ENCODE measurements around the gene BLVRB. TPM values are rescaled to one million over a fixed set of nuclear protein-coding genes. Genes with fewer than 3 reads are reported as not detected.

The BLVRB gene
- total and polyA plus RNA-seq, 9 of the 15 experiments (the other 6 are each of a cell fraction or from before 2014, with no cell fraction given) = 81.1 to 749 (median 331) TPM

GRCh38 chr19:40466219-40466984, 857 bp upstream of the BLVRB start (continued):
- TF ChIP-seq, protein P1, sequence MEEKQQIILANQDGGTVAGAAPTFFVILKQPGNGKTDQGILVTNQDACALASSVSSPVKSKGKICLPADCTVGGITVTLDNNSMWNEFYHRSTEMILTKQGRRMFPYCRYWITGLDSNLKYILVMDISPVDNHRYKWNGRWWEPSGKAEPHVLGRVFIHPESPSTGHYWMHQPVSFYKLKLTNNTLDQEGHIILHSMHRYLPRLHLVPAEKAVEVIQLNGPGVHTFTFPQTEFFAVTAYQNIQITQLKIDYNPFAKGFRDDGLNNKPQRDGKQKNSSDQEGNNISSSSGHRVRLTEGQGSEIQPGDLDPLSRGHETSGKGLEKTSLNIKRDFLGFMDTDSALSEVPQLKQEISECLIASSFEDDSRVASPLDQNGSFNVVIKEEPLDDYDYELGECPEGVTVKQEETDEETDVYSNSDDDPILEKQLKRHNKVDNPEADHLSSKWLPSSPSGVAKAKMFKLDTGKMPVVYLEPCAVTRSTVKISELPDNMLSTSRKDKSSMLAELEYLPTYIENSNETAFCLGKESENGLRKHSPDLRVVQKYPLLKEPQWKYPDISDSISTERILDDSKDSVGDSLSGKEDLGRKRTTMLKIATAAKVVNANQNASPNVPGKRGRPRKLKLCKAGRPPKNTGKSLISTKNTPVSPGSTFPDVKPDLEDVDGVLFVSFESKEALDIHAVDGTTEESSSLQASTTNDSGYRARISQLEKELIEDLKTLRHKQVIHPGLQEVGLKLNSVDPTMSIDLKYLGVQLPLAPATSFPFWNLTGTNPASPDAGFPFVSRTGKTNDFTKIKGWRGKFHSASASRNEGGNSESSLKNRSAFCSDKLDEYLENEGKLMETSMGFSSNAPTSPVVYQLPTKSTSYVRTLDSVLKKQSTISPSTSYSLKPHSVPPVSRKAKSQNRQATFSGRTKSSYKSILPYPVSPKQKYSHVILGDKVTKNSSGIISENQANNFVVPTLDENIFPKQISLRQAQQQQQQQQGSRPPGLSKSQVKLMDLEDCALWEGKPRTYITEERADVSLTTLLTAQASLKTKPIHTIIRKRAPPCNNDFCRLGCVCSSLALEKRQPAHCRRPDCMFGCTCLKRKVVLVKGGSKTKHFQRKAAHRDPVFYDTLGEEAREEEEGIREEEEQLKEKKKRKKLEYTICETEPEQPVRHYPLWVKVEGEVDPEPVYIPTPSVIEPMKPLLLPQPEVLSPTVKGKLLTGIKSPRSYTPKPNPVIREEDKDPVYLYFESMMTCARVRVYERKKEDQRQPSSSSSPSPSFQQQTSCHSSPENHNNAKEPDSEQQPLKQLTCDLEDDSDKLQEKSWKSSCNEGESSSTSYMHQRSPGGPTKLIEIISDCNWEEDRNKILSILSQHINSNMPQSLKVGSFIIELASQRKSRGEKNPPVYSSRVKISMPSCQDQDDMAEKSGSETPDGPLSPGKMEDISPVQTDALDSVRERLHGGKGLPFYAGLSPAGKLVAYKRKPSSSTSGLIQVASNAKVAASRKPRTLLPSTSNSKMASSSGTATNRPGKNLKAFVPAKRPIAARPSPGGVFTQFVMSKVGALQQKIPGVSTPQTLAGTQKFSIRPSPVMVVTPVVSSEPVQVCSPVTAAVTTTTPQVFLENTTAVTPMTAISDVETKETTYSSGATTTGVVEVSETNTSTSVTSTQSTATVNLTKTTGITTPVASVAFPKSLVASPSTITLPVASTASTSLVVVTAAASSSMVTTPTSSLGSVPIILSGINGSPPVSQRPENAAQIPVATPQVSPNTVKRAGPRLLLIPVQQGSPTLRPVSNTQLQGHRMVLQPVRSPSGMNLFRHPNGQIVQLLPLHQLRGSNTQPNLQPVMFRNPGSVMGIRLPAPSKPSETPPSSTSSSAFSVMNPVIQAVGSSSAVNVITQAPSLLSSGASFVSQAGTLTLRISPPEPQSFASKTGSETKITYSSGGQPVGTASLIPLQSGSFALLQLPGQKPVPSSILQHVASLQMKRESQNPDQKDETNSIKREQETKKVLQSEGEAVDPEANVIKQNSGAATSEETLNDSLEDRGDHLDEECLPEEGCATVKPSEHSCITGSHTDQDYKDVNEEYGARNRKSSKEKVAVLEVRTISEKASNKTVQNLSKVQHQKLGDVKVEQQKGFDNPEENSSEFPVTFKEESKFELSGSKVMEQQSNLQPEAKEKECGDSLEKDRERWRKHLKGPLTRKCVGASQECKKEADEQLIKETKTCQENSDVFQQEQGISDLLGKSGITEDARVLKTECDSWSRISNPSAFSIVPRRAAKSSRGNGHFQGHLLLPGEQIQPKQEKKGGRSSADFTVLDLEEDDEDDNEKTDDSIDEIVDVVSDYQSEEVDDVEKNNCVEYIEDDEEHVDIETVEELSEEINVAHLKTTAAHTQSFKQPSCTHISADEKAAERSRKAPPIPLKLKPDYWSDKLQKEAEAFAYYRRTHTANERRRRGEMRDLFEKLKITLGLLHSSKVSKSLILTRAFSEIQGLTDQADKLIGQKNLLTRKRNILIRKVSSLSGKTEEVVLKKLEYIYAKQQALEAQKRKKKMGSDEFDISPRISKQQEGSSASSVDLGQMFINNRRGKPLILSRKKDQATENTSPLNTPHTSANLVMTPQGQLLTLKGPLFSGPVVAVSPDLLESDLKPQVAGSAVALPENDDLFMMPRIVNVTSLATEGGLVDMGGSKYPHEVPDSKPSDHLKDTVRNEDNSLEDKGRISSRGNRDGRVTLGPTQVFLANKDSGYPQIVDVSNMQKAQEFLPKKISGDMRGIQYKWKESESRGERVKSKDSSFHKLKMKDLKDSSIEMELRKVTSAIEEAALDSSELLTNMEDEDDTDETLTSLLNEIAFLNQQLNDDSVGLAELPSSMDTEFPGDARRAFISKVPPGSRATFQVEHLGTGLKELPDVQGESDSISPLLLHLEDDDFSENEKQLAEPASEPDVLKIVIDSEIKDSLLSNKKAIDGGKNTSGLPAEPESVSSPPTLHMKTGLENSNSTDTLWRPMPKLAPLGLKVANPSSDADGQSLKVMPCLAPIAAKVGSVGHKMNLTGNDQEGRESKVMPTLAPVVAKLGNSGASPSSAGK (IDR thresholded peaks at IDR 0.05) = peak; percentile 73
- TF ChIP-seq NR2F6 (CRISPR knock-in tag; IDR thresholded peaks at IDR 0.05) (no peak), FOXK1 (CRISPR knock-in tag; IDR thresholded peaks at IDR 0.05; ENCODE audit: borderline replicate concordance) (peak; percentile 47; the same call in 1 of the 2 replicates), PHB (CRISPR knock-in tag; IDR thresholded peaks at IDR 0.05) (0 out of 2 replicates have a peak, but pooled peaks have one; percentile 5), HEY1 (CRISPR knock-in tag; IDR thresholded peaks at IDR 0.05; ENCODE audit: borderline replicate concordance) (no peak), POLR2B (IDR thresholded peaks at IDR 0.05; ENCODE audit: low read depth, partially characterized antibody) (no peak), NR2C1 (IDR thresholded peaks at IDR 0.05) (peak; percentile 56), NR2C1 (tag; IDR thresholded peaks at IDR 0.05) (0 out of 2 replicates have a peak, but pooled peaks have one; percentile 13), NCOA1 (IDR thresholded peaks at IDR 0.05; ENCODE audit: low read depth) (peak; percentile 52; the same call in 1 of the 2 replicates), GATAD2B (IDR thresholded peaks at IDR 0.05; ENCODE audit: borderline replicate concordance) (no peak), DACH1 (IDR thresholded peaks at IDR 0.05; ENCODE audit: partially characterized antibody) (no peak), NFYB (IDR thresholded peaks at IDR 0.05; ENCODE audit: extremely low read depth, insufficient read length) (no peak), NFIX (CRISPR knock-in tag; IDR thresholded peaks at IDR 0.05; ENCODE audit: low read depth) (no peak), TGIF2 (CRISPR knock-in tag; IDR thresholded peaks at IDR 0.05) (no peak), PHF8 (IDR thresholded peaks at IDR 0.05; ENCODE audit: borderline replicate concordance, low read length) (no peak), ZBTB34 (CRISPR knock-in tag; IDR thresholded peaks at IDR 0.05) (no peak)

All from K562 (cell line).